SK-N-DZ (cell line): Measurements from ENCODE around the gene ABCB7. TPM values are rescaled to one million over a fixed set of nuclear protein-coding genes. Genes with fewer than 3 reads are reported as not detected.
A peak's percentile ranks its signal among the peaks of the same experiment; 100 is the strongest.
"Not testable (repeated sequence)": the region's sequence is repeated elsewhere in the genome, so short reads cannot be mapped to it uniquely, and the experiment has no call there.

Source experiments
- DNase-seq: peaks from one replicate; pipeline ENCODE4 v3.0.0-alpha.2; 2015; ENCODE audit warnings: low spot score
- polyA plus RNA-seq, 2 experiments: library from polyadenylated mRNA; depleted of rRNA; stranded (reverse); fragments of >200 nt; gene quantifications; 2 replicates each; pipeline ENCODE4 v1.2.3, GENCODE V29; 2014

Gene ABCB7
- 24.7 and 47.3 TPM in 2 replicates for polyA plus RNA-seq (2014; cell fraction: cytosol; rRNA removed)
- polyA plus RNA-seq (2014; cell fraction: nucleus; rRNA removed): 38.7 and 41.9 TPM in 2 replicates

GRCh38 chrX:75155827-75156525 is at the start of gene ABCB7:
ABCB7 (minus strand) TSS chrX:75156283; CDS start chrX:75156272, 11 bp downstream.
- DNase-seq: peak; percentile 77

GRCh38 chrX:75188415-75189206 is 32.5 kb upstream of the ABCB7 start:
- peak; percentile 23 for DNase-seq

- no peak for DNase-seq
Observed at GRCh38 chrX:75181721-75182120, 25.6 kb upstream of the ABCB7 start.

GRCh38 chrX:75179536-75180293 is 23.6 kb upstream of the ABCB7 start:
- not testable (repeated sequence) for DNase-seq

GRCh38 chrX:75172257-75172890 is 16.3 kb upstream of the ABCB7 start:
- DNase-seq: not testable (repeated sequence)

- no peak for DNase-seq
Observed at GRCh38 chrX:75158054-75158453, 2.0 kb upstream of the ABCB7 start.

- no peak for DNase-seq
Observed at GRCh38 chrX:75156531-75156945, 455 bp upstream of the ABCB7 start.

GRCh38 chrX:75155447-75155826 is 646 bp downstream of the ABCB7 start:
- no peak for DNase-seq

GRCh38 chrX:75154871-75155270 is 1.2 kb downstream of the ABCB7 start:
- no peak for DNase-seq

- no peak for DNase-seq
Observed at GRCh38 chrX:75151827-75152592, 4.1 kb downstream of the ABCB7 start.

GRCh38 chrX:75149654-75150053 is 6.4 kb downstream of the ABCB7 start:
- DNase-seq: no peak

- DNase-seq: no peak
Observed at GRCh38 chrX:75132672-75133071, 23.4 kb downstream of the ABCB7 start.

- DNase-seq: no peak
Observed at GRCh38 chrX:75131973-75132627, 24.0 kb downstream of the ABCB7 start.

- not testable (repeated sequence) for DNase-seq
Observed at GRCh38 chrX:75129069-75129468, 27.0 kb downstream of the ABCB7 start.

GRCh38 chrX:75118296-75118695 is 37.8 kb downstream of the ABCB7 start:
- no peak for DNase-seq

GRCh38 chrX:75115707-75116413 is 40.2 kb downstream of the ABCB7 start:
- DNase-seq: no peak

GRCh38 chrX:75114638-75115037 is 41.4 kb downstream of the ABCB7 start:
- DNase-seq: no peak

GRCh38 chrX:75113664-75114063 is 42.4 kb downstream of the ABCB7 start:
- no peak for DNase-seq

- DNase-seq: no peak
Observed at GRCh38 chrX:75107863-75108509, 48.1 kb downstream of the ABCB7 start.
